Activated CD4-positive, alpha-beta T cell treated with anti-CD3 and anti-CD28 coated beads, Interleukin-2, amount 50 U/mL, for 24 hours (primary cell): Measurements from ENCODE around the gene SNRK.
"Not testable (repeated sequence)": the region's sequence is repeated elsewhere in the genome, so short reads cannot be mapped to it uniquely, and the experiment has no call there.

ENCODE experiments used
- DNase-seq, 2 donors: peaks; one replicate each; pipeline ENCODE4 v3.0.0-alpha.2; 2020; ENCODE audit warnings: low read depth in 1 of 2, low spot score in 1 of 2

Gene SNRK

GRCh38 chr3:43345246-43345645 lies 58.9 kb downstream of the SNRK start:
- no peak for DNase-seq

DNA sequence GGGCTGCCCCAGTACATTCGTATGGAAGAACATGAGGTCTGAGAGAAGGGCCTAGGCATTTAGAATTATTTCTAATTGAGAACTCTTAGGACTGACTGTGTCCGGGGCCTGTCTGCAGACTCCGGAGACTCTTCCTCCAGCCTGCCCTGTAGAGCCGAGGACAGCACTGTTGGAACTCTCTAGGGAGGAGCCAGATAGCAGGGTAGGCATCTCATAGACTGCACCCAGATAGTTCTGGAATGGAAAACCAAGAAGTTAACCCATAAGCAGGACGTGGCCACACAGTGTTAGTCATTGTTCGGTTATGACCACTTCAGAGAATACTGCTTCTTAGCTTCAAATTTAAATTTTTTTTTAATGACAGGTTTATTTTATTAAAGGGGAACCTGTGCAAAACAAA lies 59.5 kb downstream of the SNRK start:
- DNase-seq = no peak

DNA sequence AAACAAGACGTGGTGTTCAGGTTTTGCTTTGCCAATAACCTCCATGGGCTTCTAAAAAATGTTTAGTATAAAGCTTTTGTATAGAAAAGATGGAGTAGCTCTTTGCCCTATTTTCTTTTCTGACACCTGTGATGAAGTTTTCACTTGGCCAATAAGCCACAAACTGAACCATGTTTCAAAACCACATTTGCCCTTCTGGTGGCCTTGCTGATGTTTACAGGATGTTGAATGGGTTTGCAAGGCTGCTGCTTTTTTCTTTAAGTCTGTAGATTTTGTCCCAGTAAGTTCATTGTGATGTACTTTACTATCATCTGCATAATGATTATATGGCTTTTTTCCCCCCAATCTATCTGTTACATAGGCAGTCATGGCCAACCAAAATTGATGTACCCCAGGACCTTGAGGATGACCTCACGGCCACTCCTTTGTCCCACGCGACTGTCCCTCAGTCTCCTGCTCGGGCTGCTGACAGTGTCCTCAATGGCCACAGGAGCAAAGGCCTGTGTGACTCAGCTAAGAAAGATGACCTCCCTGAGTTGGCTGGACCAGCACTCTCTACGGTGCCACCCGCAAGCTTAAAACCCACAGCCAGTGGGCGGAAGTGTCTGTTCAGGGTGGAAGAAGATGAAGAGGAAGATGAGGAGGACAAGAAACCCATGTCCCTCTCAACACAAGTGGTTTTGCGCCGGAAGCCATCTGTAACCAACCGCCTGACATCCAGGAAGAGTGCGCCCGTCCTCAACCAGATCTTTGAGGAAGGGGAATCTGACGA lies 60.8 kb downstream of the SNRK start:
- DNase-seq = no peak

- DNase-seq = no peak
These were observed 61.4 kb downstream of the SNRK start for GRCh38 chr3:43347774-43348173.

GRCh38 chr3:43348350-43348749 lies 62.0 kb downstream of the SNRK start:
- no peak for DNase-seq

- DNase-seq = no peak
These were observed 62.7 kb downstream of the SNRK start for GRCh38 chr3:43348852-43349574.

GRCh38 chr3:43349716-43350115 lies 63.4 kb downstream of the SNRK start:
- no peak for DNase-seq

- no peak for DNase-seq
These were observed 67.1 kb downstream of the SNRK start for GRCh38 chr3:43353393-43353792.

- no peak for DNase-seq
These were observed 67.8 kb downstream of the SNRK start for GRCh38 chr3:43353923-43354670.

DNA sequence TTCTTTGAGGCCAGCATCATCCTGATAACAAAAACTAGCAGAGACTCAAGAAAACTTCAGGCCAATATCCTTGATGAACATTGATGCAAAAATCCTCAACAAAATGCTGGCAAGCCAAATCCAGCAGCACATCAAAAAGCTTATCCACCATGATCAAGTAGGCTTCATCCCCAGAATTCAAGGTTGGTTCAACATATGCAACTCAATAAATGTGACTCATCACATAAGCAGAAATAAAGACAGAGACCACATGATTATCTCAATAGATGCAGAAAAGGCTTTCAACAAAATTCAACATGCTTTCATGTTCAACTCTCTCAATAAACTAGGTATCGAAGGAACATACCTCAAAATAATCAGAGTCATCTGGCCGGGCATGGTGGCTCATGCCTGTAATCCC lies 69.7 kb downstream of the SNRK start:
- DNase-seq = not testable (repeated sequence)

GRCh38 chr3:43361077-43361476 lies 74.7 kb downstream of the SNRK start:
- no peak for DNase-seq

GRCh38 chr3:43362183-43362582 lies 75.8 kb downstream of the SNRK start:
- no peak for DNase-seq

DNA sequence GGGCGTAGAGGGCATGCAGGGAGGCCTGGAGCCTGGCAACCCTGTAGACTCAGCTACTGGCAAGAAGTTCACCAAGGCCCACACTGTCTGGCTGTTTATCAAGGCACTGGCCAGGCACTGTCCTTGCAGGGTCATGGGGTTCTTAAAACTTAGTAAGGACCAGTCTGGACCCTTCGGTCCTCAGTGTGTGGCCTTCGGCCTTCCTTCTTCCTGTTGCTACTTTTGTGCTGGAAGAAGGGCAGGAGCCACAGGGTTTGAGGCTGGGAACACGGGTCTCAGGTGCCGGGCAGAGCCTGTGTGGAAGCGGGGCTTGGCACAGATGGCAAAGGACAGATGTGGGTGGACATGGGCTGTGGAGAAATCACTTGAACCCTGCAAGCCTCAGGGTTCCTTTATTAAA lies 76.6 kb downstream of the SNRK start:
- DNase-seq = no peak

- no peak for DNase-seq
These were observed 77.4 kb downstream of the SNRK start for GRCh38 chr3:43363621-43364266.

DNA sequence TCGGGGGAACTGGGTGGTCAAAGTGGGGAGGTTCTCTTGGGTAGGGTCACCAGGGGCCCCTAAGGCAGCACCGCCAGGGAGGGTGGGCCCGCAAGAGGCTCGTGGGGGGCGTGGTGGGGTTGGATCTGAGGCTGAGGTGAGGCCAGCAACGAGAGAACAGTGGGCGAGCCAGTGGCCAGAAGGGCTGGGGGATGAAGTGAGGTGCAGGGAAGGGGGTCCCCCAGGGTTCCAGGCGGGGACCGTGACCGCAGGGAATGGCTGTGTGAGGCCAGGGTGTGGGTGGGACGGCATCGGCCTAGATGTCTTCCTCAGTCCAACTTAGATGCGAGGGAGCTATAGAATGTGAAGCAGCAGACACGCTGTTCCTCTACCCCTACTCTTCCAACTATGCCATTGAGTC lies 78.2 kb downstream of the SNRK start:
- no peak for DNase-seq

DNA sequence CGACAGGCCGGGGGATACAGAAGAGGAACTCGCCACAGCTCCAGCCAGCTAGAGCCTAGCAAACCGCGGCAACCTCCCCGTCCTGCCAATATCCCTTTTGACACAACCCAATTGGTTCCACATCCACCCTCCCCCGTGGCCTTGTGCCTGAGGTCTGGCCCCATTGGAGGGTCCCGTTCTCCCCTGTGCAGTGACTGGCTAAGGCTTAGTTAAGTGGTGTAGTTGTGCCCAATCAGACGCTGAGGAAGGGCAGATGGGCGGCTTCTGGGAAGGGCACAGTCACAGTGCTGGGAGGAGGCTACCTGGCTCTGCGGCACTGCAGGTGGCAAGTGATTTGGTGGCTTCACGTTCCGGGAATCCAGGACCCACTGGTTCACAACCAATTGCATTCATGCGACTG lies 78.6 kb downstream of the SNRK start:
- DNase-seq = no peak

- no peak for DNase-seq
These were observed 79.4 kb downstream of the SNRK start for GRCh38 chr3:43365601-43366305.

GRCh38 chr3:43366481-43366880 lies 80.1 kb downstream of the SNRK start:
- DNase-seq = no peak

GRCh38 chr3:43366885-43367284 lies 80.5 kb downstream of the SNRK start:
- no peak for DNase-seq

DNA sequence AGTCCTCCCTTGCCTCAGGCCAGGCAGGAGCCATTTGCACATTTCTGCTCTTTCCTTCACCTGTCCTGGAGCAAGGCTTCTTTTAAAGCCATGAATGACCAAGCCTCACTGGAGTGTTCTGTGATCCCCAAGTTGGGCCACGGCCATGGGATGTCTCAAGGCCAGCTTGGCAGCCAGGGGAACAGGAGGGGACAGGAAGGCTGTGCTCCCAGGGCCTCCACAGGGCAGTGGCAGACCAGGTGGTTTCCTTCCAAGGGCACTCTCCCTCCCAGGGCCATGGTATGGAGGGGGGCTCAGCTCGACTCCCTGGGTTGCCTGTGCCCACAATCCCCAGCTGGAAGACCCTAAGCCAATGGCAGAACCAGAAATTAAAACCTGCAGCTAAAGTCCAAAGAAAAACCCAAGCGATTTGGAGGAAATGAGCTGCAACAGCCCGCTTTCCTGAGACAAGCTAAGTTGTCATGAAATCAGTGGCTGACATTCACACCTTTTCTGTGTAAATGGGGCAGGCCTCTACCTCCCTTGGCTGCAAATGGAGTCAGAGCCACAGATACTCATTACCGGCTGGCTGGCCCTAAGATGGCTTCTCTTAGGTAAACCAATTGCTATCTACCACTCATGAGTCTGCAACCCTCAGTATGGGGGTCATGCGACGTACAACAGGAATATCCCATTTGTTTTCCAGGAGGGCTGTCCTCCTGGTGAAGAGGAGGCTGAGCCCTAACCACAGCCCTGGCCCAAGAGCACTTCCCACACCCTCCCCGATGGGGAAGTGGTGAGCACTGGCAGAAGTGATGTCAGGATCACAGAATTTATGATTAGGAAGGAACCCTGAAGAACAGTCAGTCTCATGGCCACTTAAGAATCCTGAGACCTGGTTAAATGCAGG lies 83.3 kb downstream of the SNRK start:
- no peak for DNase-seq
